CD4-positive, alpha-beta T cell treated with Interleukin-15 for 1 hour (primary cell): Measurements from ENCODE around the gene GRB10.
"Not testable (repeated sequence)": the region's sequence is repeated elsewhere in the genome, so short reads cannot be mapped to it uniquely, and the experiment has no call there.

Source experiments
- DNase-seq: peaks from one replicate; pipeline ENCODE4 v3.0.0-alpha.2; 2020

The GRB10 gene

DNA sequence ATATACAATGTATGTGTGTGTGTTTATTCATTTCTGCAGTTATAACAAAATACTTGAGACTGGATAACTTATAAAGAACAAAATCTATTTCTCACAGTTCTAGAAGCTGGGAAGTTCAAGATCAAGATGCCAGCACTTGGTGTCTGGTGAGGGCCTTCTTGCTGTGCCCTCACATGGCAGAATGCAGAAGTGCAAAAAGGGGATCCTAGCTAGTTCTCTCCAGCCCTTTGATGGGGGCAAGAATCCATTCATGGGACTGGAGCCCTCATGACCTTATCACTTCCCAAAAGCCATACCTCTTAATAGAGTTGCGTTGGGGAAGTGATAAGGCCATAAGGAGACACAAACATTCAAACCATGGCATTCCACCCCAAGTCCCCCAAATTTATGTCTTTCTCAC, 8.4 kb downstream of the GRB10 start:
- DNase-seq, result no peak

DNA sequence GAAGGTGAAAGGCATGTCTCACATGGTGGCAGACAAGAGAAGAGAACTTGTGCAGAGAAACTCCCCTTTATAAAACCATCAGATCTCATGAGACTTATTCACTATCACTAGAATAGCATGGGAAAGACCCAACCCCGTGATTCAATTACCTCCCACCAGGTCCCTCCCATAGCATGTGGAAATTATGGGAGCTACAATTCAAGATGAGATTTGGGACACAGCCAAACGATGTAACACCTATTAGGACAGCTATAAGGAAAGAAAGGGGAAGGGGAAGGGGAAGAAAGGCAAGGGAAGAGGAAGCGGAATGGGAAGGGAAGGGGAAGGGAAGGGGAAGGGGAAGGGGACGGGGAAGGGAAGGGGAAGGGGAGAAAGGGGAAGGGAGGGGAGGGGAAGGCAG, 9.6 kb downstream of the GRB10 start:
- DNase-seq, result not testable (repeated sequence)

DNA sequence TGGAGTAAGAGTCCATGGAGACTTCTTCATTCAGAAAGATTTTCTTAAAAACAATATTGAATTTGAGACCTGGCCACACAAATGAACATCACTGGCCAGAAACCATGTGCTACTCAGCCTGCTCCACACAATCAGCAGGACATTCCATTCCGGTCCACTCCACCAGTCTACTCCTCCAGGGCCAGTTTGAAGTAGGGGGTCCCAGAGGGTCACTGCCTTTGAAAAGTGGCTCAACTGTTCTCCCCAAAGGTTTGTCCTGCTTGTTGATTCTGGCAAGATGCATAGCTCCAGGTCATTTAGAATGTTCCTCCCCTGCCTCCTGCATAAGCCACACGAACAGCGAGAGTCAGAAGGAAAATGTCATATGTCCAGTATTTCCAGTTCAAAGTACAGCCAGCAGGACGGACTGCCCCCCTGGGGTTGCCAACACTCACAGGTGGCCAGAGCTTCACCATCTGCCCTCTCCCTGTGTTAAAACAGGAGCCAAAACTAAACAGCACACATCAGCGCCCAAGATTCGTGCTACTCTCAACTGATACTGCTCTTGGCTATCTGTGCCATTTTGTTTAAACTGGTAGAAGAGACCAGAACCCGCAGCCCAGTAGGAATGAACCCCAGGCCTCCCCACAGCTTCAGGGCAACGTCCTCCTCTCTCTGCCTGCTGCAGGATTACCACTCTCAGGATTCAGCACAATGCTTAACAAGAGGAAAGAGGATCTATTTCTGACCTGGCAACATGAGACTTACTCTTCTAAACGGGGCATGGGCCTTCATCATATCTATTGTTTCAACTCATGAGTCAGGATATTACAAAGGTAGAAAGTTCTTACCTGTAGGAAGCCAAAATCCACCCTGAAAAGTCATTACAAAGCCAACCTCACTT, 11.3 kb downstream of the GRB10 start:
- no peak for DNase-seq

DNA sequence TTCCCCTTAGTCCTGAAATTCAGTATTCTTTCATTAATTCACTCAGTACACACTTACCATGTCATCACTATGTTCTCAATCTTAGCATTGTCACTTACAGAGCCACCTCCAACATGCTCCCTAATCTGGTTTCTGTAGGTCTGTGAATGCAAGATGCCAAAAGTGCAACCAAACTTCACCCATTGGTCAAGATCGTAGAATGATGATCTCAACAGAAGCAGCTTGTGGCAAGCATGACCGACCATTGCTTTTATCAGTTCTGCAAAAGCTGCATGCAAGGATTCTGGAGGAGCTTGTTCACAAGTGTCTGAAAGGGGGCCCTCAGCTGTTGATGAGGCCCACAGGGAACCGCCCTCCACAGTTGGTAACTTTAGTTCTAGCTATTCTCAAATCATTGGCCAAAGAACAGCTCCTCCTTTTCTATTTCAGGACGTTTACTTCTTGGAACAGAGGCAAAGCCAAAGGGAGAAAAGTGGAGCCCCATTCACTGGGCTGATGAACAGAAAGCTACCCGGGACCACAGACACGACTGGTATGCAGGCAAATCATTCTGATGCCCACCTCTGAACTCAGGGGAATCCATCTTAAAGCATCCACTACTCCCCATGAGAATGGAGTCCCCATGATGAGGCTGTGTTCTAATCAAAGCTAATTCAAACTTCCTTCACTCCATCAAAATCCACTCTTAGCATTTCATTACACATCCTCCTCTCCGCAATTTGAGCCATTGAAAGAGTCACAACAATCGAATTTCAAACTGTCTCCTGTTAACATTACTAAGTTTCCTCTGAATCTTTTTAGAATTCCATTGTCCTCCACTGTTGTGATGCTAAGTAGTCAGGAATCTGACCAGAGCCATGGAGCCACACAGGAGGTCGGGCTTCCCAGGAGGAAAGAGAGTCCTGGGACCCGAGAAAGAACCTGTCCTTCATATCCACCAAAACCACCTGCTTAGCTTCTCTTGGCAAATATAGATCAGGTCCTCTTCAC, 13.9 kb downstream of the GRB10 start:
- DNase-seq, result no peak

DNA sequence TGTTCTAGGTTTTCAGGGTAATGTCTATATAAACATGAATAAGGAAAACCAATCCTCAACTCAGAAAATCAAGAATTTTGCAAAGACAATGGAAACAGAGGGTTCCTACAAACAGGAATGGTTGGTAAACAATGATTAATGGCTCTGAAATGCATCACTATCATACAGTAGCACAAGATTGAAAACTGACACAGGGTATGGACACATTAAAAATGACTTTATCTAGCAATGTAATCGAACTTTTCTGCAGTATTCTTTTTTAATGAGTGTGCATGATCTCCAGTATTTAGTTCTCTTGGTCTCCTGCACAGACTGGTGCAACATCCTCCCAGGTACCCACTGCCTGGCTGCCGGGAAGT, 15.9 kb downstream of the GRB10 start:
- no peak for DNase-seq

DNA sequence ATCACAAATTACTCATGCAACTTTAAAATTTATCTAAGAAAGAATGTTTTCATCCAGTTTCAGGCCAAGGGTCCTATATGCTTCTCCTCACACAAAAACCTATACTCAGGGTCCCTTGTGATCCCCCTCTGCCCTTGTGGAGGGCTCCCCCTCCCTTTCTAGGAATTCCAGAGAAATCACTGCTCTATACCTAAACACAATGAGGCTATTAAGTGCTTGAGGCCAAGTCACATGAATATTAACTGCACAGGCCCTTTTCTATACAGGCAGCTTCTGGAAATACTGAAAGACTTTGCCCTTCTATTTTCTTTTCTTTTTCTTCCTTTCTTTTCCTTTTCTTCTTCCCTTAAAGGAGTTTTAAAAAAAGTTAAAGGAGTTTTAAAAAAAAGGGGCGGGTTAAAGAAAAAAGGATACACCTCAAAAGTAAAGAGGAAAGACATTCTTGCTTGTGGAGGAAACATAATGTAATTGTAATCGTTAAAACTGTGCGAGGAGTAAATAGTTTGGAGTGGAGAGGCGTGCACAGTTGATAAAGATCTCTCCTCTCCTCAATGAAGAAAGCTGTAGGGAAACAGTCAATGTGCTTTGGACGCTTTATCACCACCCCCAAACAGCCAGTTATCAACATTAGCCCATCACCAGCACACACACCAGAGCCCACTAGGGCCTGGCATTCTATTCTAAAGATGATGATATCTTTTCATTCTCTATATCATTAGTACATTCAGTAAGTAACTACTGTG, 16.4 kb downstream of the GRB10 start:
- no peak for DNase-seq

DNA sequence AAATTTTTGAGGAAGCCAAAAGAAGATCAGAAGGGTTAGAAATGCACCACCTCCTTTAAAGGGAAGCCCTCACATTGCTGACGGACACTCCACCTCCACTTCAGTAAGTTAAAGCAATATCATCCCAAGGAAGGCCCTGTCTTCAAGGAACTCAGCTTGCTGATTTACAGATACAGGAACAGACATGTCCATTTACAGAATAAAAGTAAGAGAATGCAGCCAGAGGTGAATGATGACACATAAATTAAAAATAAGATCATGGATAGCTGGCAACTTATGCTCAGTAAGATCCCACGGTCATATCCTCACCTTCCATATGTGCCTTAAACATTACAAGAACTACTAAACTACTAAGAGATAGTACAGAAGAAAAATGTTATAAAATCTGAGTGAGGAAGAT, 20.4 kb downstream of the GRB10 start:
- DNase-seq, result no peak

DNA sequence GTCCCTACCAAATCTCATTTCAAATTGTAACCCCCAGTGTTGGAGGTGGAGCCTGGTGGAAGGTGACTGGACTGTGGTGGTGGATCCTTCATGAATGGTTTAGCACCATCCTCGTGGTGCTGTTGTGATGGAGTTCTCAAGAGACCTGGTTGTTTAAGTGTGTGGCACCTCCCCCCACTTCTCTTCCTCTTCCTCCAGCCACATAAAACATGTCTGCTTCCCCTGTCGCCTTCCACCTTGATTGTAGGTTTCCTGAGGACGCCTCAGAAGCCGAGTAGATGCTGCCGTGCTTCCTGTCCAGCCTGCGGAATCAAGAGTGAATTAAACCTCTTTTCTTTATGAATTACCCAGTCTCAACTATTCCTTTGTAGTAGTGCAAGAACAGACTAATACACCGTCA, 21.0 kb downstream of the GRB10 start:
- DNase-seq, result no peak

DNA sequence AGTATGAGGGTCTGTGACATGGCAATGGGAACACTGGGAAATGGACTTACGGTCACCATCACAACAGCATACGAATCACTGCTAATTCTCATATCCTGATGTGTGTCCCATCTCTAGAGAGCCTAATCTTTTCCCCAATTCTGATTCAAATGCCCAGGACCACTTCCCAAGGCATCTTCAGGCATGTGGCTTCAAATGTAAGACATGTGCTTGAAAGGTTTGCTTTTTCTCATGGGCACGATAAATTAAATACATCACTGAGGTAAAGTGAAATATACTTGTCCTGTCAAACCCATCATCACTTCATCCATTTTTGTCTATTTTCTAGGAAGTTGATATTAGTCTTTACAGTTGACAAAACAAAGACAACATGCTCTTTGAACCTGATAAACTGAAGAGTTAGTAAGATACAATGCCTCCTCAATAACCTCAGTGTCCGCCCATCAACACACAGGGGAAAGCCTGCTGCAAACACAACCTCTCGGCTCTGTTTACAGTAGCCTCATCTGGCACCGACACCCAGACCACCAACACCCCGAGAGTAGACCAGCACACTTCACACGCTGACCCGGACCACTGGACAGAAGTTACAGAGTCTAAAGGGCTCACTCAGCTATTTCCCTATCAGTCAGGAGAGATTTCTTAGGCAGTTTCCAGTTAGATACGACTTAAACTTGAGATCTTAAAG, 24.8 kb downstream of the GRB10 start:
- DNase-seq, result no peak

DNA sequence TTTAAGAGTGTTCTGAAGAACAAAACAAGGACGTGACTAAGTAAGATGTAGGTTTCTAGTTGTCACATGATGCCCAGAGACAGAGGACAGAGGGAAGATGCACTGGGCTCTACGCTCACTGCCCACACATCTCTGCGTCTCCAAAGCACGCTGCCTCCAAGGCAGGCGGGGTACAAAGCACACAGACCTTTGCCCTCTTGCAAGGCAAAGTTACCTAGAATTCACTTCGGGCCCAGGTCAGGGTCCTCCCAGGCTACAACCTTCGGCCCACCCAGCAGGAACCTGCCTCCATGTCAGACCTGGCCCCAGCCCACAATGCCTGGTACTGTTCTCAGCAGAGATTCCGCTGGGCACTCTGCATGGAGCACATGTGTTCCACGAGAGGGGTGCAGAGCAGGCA, 26.5 kb downstream of the GRB10 start:
- DNase-seq, result no peak

DNA sequence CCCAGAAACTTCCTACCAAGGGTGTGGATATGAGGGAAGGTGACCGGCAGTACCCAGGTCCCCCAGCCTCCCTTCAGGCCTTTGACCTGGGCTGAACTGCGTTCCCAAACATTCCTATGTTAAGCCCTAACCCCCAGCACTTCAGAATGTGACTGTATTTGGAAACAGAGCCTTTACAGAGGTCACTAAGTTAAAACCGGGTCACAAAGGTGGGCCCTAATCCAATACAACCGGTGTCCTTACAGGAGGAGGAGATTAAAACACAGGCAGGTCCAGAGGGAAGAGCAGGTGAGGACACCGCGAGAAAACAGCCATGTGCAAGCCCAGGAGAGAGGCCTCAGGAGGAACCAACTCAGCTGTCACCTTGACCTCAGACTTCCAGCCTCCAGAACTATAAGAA, 28.0 kb downstream of the GRB10 start:
- DNase-seq, result no peak

DNA sequence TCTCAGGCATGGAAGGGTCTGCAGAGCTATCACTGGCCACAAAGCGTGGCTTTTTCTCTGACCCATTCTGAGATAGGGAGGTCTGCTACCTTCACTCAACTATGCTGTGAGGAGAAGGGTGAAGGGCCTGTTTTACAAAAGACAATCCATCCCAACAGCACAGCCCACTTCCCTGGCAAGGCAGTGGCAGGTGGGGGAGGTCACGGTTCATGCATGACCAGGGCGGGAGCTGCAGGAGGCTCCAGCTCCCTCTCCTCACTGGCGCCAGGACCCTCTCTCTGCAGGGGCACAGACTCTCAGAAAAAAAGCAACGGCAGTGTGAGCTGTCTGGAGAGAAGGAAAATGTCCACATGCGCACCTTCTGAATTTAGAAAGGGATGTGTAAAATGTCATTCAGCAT, 28.5 kb downstream of the GRB10 start:
- DNase-seq, result no peak

DNA sequence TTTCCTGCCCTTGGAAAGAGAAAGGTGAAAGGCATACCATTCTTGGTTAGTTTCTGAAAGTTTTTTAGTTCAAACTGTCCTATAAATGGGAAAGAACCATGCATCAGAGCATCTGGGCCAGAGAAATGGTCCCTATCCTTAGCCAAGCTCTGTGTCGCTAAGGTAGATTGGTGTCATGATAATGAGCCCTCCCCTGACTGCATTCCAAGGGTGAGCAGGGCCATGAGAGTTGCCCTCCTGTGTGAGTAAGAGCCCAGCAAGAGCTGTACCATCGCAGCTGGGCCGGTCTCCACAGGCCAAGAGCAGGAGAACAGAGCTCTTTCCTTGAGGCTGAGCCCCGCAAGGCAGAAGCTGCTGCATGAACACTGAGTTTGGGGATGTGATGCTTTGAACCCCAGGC, 30.3 kb downstream of the GRB10 start:
- DNase-seq, result no peak

DNA sequence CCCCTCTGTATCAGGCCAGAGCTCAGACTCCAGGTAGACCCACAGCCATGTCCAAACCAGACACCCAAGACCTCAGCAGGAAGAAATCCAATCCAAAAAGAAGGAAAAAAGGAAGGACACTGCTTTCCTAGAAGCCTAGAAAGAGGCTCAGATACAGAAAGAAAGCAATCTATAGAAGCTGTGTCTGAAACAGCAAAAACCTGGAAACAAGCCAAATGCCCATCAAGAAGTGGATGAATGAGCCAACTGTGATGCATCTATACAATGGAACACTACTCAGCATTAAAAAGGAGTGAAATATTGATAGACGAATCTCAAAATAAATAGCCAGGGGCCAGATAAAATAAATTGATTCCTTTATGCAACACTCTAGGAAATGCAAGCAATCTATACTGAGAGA, 31.6 kb downstream of the GRB10 start:
- DNase-seq, result no peak

DNA sequence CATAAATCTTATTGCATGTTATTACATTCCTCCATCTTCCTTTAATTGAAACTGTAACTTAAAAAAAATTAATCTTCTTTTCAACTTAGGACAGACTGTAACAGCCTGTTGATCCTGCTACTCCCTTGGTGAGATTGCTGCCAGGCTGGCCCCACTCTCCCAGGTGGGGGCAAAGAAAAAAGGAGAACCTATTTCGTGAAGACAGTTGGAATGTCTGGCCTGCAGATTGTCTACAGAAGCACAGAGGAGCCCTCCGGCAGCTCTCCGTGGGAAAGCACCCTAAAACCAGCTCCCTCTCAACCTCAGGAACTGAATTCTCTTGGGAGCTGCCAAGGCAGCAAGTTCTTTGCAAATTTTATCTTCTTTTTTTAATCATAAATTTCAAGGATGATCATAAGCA, 32.8 kb downstream of the GRB10 start:
- no peak for DNase-seq

DNA sequence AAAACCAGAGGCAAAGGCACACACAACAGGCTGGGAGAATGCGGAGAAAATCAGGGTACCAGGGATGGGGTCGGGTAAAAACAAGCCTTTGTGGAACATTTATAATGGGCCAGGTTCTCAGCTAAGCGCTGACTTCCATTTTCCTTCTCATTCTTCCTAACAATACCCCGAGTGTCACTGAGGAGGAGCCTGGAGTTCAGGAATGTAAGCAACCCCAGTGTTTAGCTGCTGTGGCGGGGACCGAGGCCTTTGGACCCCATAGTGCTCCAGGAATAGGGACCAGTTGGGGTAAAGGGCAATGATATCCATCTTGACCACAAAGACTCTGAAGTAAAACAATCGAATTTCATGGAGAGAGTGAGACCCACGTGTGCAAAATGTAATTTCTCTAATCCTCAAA, 34.2 kb downstream of the GRB10 start:
- DNase-seq, result no peak

DNA sequence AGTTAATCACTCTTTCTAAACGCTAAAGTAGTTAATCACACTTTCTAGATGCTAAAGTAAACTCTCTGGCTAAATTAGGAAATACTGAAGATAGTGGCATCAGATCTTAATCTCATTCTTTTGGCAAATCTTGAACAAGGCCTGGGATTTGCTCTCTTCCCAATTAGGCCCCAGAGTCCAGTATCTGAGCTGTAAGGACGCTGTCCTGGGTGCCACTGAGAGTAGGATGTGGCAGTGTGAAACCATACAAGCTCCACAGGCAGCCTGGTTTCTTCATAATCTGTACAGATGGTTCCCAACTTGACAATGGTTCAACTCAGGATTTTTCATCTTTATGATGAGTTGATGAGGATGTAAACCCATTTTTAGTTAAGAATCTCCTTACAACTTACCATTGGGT, 36.9 kb downstream of the GRB10 start:
- no peak for DNase-seq

DNA sequence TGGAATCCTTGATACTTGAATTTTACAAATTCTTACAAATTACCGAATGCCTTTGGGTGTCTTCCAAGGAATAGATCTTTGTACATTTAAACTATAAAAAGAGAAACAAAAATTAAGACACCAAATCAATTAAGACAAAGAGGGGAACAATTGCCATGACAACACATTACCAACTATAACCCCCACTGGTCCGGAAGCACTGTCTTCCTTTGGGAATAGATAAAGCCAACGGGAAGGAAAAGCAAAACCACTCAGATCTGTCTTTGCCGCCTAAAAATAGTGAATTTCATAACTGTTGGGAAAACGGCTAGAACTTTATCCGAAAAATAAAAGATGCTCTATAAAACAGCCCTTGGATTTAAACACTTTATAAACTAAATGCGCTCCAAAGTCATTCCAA, 37.4 kb downstream of the GRB10 start:
- no peak for DNase-seq

DNA sequence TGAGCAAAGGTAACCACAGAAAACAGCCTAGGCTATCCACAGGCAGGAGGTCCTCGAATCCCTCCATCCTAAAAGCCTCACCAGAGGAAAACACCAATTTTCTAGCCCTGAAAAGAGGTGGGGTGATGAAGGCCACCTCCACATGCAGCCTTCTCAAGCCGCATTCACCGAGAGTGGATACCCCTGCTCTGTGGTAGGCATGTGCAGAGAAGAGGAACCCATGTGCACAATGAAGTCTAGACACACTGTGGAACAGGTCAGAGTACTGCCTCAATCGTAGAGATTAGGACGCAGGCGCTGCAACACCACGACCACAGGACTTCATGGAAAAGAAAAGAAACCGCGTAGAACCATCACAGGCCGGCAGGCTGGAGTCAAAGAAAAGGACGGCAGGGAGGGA, 38.8 kb downstream of the GRB10 start:
- DNase-seq, result no peak

DNA sequence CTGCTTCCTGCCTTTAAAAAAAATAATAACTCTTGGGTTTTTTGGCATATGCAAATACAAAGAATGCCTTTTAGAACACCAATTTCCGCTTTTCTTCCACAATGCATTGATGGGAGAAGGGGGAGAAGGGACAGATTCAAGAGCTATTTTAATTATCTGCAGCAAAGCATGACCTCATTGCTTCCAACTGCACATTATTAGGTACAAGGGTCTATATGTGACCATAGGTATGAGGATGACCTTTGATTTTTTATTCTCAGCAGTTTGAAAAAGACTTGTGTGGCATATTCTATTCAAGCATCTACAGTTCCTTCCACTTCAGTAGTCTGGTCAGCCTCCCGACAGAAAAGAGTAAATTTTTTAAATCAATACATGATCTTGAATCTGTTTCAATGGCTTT, 39.7 kb downstream of the GRB10 start:
- DNase-seq, result no peak

DNA sequence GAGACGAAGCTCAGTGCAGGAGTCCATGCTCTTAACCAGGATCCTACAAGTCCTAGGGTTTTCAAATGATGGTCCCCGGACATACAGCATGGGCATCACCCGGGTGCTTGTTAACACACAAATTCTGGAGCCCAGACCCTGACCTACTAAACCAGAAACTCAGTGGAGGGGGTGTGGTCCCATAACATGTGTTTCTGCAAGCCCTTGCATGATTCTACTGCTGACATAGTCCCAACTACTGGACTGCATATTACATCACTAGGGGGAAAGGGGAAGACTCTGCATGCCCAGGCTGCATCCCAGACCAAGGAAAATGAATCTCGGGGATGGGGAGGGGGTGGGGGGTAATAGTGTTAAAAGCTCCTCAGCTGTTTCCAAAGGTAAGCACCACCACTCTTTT, 40.3 kb downstream of the GRB10 start:
- no peak for DNase-seq

DNA sequence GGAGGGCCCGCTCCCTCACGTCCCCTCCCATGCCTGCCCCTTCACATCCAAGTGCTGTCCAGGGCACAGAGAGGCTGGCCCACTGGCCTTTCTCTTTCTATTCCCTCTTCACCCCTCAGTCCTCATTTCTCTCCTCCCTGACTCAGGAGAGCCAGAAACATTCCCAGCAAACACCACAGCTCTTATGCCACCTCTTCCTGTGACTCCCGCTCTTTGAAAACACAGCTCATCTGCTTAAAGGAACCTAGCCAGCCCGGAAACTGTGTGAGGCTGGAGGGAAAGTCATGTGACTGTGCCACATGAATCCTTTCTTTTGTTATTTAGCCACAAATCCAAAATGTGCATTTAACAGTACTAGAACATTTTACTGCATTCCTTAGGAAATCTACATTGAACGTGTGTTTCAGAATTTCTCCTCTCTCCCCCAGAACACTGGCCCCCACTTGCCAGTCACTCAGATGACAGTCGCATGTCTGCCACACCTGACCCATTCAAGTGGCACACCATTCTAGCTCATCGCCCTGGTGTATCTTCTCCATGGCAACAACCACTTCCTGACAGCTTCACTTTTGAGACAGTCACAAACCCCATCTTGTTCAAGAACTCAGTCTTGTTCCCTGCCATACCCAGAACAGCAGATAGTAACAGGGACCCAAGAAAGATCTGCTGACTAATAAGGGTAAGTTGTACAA, 42.8 kb downstream of the GRB10 start:
- peak; percentile 79 for DNase-seq
